Osteocyte (in vitro differentiated cells): Measurements from ENCODE around the gene FADS6. TPM values are rescaled to one million over a fixed set of nuclear protein-coding genes. Genes with fewer than 3 reads are reported as not detected.

ENCODE experiments used
- DNase-seq: peaks from one replicate; pipeline ENCODE4 v3.0.0; 2021; ENCODE audit warnings: mixed read lengths; ENCODE audit not compliant: unreplicated experiment; ENCODE audit errors: extremely low spot score
- H3K27ac Mint-ChIP-seq: one replicate; pipeline ENCODE4 v1.8.0; 2021; ENCODE audit warnings: mild to moderate bottlenecking, mixed read lengths; ENCODE audit not compliant: unreplicated experiment
- H3K27me3 Mint-ChIP-seq: one replicate; pipeline ENCODE4 v1.8.0; 2021; ENCODE audit warnings: mixed read lengths; ENCODE audit not compliant: unreplicated experiment
- H3K36me3 Mint-ChIP-seq: one replicate; pipeline ENCODE4 v1.8.0; 2021; ENCODE audit warnings: mixed read lengths; ENCODE audit not compliant: unreplicated experiment
- H3K4me1 Mint-ChIP-seq: one replicate; pipeline ENCODE4 v1.8.0; 2021; ENCODE audit warnings: mixed read lengths; ENCODE audit not compliant: unreplicated experiment
- H3K4me3 Mint-ChIP-seq: one replicate; pipeline ENCODE4 v1.8.0; 2021; ENCODE audit warnings: mild to moderate bottlenecking, moderate library complexity, mixed read lengths; ENCODE audit not compliant: unreplicated experiment
- H3K9me3 Mint-ChIP-seq: one replicate; pipeline ENCODE4 v1.8.0; 2021; ENCODE audit warnings: mixed read lengths; ENCODE audit not compliant: unreplicated experiment
- CTCF ChIP-seq: fragments of 200-600 bp; sonication (generic); IDR thresholded peaks from 2 replicates; pipeline ENCODE4 v1.5.0; 2021; ENCODE audit warnings: antibody characterized with exemption, mild to moderate bottlenecking, moderate library complexity
- total RNA-seq: library from RNA; stranded (reverse); gene quantifications from 2 replicates; pipeline ENCODE4 v1.2.1, GENCODE V29; 2021

The FADS6 gene
- total RNA-seq, 1 donor from 2014 or later = not detected

DNA sequence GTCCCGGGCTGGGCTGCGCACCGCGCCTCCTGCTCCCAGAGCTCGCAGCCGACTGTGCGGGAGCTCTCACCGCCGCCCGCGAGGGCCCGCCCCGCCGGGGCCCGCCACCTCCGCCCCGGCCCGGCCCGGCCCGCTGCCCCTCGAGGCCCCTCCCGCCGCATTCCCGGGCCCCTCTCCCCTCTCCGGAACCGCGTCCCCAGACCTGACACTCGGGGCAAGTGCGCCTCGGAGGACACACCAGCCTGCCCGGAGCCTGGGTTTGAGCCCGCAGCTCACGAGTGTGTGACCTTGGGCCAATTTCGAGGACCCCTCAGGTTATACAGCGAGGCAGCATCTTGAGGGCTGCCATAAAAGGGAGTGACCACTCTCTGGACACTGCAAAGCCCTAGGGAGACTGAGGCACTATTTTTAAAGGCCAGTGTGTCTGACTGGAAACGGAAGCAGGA, 31.7 kb downstream of the FADS6 start:
- no peak overlapping the region for H3K27ac Mint-ChIP-seq
- DNase-seq = no peak
- H3K4me3 Mint-ChIP-seq = peak overlapping the region; percentile 22
- no peak for TF ChIP-seq CTCF
- peaks cover 19% of the 10 kb centered on the region for H3K4me1 Mint-ChIP-seq
- peaks cover 3% of the 10 kb centered on the region for H3K36me3 Mint-ChIP-seq
- no peaks in the 10 kb centered on the region for H3K9me3 Mint-ChIP-seq
- H3K27me3 Mint-ChIP-seq = peaks cover 36% of the 10 kb centered on the region

- DNase-seq = no peak
- H3K36me3 Mint-ChIP-seq = peaks cover 3% of the 10 kb centered on the region
- no peak for TF ChIP-seq CTCF
- H3K9me3 Mint-ChIP-seq = no peaks in the 10 kb centered on the region
- peaks cover 19% of the 10 kb centered on the region for H3K4me1 Mint-ChIP-seq
- H3K4me3 Mint-ChIP-seq = peak overlapping the region; percentile 44
- no peak overlapping the region for H3K27ac Mint-ChIP-seq
- peaks cover 39% of the 10 kb centered on the region for H3K27me3 Mint-ChIP-seq
Observed at GRCh38 chr17:74860872-74861661, 32.4 kb downstream of the FADS6 start.

- no peaks in the 10 kb centered on the region for H3K9me3 Mint-ChIP-seq
- no peak overlapping the region for H3K27ac Mint-ChIP-seq
- H3K4me1 Mint-ChIP-seq = peaks cover 19% of the 10 kb centered on the region
- peaks cover 44% of the 10 kb centered on the region for H3K27me3 Mint-ChIP-seq
- TF ChIP-seq CTCF = no peak
- peaks cover 3% of the 10 kb centered on the region for H3K36me3 Mint-ChIP-seq
- peak overlapping the region; percentile 48 for H3K4me3 Mint-ChIP-seq
- DNase-seq = no peak
Observed at GRCh38 chr17:74860229-74860871, 33.1 kb downstream of the FADS6 start.

DNA sequence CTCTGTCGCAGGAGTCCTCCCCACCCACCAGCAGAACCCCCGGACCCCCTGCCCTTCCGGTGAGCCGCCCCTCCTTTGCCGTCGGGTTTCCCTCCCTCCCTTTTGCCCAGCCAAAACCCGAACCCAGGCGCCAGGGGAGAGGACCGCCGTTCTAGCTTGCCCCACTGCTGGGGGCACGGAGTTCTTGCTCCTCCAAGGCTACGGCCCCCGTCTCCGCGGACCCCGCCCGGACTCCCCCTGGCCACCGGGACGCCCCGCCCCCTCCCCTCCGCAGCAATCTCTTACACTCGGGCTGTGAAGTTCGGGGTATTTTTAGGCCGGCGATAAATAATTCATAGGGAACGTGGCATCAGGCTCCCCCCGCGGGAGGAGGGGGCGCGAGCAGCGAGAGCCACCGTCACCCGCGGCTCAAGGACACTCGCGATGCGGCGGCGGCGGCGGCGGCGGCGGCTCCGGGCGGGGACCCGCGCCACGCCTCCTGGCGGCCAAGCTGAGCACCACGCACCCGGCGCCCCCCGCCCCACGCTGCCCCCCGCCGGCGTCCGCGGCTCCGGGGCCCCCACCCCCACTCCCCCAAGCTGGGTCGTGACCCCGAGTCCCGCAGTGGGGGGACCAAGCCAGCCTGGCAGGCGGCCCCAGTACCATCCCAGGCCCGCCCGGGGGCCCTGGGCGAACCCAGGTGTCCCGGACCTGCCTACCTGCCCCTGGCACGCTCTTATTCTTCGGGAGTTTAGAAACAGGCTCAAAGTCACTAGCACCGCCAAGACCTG, 33.8 kb downstream of the FADS6 start, which contains the start of gene GRIN2C:
Gene GRIN2C, minus strand, starts transcription at position 427 of the 770 bp plus-strand sequence. CDS start 4,793 bp downstream, outside the sequence.
- peak; percentile 62 for TF ChIP-seq CTCF
- Mint-ChIP-seq H3K4me3 (peak within 1 kb of the TSS; percentile 48), H3K4me1 (peaks cover 17% of the 10 kb centered on the region), H3K9me3 (no peaks in the 10 kb centered on the region), H3K27me3 (peaks cover 50% of the 10 kb centered on the region), H3K36me3 (peaks cover 3% of the 10 kb centered on the region), H3K27ac (no peak within 1 kb of the TSS)
- no peak for DNase-seq
